GM20000 (cell line): Measurements from ENCODE around the gene ZBTB42.

Experiments
- DNase-seq: peaks from one replicate; pipeline ENCODE4 v3.0.0; 2012; ENCODE audit warnings: low spot score
- TF ChIP-seq, protein P1 (sequence below): IDR thresholded peaks from 2 replicates; pipeline ENCODE4 v1.5.1; 2012; ENCODE audit warnings: mild to moderate bottlenecking, control low read depth; ENCODE audit errors: extremely low read depth, missing control alignments

Gene ZBTB42

GRCh38 chr14:104785708-104786080 is 15.2 kb upstream of the ZBTB42 start:
- DNase-seq, result no peak
- TF ChIP-seq, protein P1, sequence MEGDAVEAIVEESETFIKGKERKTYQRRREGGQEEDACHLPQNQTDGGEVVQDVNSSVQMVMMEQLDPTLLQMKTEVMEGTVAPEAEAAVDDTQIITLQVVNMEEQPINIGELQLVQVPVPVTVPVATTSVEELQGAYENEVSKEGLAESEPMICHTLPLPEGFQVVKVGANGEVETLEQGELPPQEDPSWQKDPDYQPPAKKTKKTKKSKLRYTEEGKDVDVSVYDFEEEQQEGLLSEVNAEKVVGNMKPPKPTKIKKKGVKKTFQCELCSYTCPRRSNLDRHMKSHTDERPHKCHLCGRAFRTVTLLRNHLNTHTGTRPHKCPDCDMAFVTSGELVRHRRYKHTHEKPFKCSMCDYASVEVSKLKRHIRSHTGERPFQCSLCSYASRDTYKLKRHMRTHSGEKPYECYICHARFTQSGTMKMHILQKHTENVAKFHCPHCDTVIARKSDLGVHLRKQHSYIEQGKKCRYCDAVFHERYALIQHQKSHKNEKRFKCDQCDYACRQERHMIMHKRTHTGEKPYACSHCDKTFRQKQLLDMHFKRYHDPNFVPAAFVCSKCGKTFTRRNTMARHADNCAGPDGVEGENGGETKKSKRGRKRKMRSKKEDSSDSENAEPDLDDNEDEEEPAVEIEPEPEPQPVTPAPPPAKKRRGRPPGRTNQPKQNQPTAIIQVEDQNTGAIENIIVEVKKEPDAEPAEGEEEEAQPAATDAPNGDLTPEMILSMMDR, result no peak

GRCh38 chr14:104786091-104786586 is 14.8 kb upstream of the ZBTB42 start:
- TF ChIP-seq, protein P1, result no peak
- DNase-seq, result no peak

- no peak for DNase-seq
- TF ChIP-seq, protein P1, result no peak
Measured at GRCh38 chr14:104786726-104787675, 13.9 kb upstream of the ZBTB42 start.

DNA sequence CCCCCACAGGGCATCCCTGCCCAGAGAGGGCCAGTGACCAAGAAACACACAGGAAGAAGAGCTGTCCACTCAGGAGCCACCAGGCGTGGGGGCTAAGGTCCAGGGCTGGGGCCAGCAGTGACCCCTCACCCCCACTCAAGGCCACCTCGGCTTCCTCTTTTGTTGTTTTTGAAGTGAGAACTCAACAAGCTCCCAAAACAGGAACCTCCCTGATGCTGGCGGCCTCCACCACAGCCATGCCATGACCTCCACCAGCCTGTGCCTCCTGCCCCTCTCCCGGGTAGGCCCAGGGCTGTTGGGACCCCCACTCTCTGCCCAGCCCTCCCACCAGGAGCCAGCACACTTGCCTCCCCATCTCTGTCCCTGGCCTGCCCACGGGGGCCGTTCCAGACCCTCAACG is 13.2 kb upstream of the ZBTB42 start:
- TF ChIP-seq, protein P1, result no peak
- DNase-seq, result no peak

DNA sequence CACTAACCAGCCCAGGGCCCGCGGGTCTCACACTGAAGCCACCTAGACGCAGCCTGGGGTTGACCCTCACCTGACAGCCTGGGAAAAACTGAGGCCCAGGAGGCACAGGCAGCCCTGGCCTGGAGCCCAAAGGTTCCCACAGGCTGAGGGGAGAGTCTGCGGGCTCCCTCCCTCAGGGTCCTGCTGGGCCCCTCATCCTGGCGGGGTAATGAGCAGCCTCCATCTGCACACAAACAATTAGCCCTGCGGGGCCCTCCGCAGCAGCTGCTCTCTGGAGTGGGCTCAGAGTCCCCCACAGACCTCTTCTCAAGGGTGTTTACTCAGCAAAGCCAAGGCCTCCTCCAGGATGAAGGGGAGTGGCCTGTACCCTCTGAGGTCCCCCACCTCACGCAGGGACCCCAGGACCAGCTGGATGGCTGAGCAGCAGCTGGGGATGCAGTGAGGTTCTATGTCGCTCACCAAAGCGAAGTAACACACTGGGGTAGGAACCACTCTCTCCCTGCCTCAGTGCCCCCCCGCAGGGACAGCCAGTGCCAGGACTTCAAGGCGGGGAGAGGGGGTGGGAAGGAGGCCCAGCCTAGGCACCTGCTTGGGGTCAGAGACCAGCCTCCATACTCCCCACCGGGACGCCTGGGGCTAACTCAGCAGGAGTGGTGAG is 12.6 kb upstream of the ZBTB42 start:
- no peak for DNase-seq
- TF ChIP-seq, protein P1, result no peak

DNA sequence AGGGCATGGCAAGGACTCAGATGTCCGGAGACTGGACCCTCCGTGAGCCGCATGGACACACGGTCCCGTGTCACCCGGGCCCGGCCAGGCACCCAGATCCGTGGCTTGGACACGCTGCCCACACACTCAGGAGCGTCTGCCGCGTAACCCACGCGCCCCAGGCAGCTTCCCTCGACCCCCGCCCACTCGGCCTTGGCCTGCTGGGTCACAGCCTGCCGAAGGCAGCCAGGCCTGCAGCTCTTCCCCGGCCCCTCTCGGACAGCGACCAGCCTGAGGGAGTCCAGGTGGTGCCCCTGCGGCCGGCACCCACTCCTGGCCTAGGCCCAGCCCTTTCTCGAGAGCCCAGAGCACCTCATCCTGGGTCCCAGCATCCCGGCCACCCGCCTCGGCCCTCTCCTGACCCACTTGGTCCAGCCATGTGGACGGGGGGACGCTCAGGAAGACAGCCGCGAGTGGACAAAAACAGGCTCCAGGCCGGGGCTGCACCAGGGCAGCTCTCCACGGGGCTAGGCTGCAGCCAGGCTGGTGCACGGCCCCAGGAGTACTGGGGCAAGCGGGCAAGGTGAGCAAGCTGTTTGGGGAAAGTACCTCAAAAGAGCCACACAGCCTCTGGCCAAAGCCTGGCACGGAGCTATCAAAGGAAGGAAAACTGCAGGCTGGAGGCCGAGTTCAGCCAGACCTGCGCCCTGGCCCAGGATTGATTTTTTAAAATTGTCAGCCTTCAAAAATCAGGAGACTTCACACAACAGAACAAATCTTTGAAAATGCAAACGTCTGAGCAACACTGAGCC is 11.8 kb upstream of the ZBTB42 start:
- DNase-seq, result no peak
- TF ChIP-seq, protein P1, result no peak
